K562 (cell line): ENCODE measurements around the gene MACROD2. TPM values are rescaled to one million over a fixed set of nuclear protein-coding genes. Genes with fewer than 3 reads are reported as not detected.

Experiments used
- ATAC-seq: fragments of 200-7000 bp; cut with Tn5 transposase; 3 replicates; pipeline ENCODE4 v1.9.1; 2020; ENCODE audit warnings: moderate library complexity
- BruUV-seq: library from RNA; stranded (reverse); fragments of 400-500 nt; replicated peaks from 2 replicates; lab custom pipeline; 2021; lab: Mats Ljungman, UMichigan
- CTCF ChIA-PET: fragments of 300-600 bp; formaldehyde crosslinking; extraction: SDS; loops from one replicate; lab custom pipeline; 2021; ENCODE audit warnings: low intra/inter-chr PET ratio; lab: Yijun Ruan, JAX
- POLR2A ChIA-PET: fragments of 300-600, 350-650 bp; sonication (Branson Sonifier 250); formaldehyde crosslinking; extraction: SDS; loops from one replicate; lab custom pipeline; 2021; ENCODE audit warnings: antibody characterized with exemption, inconsistent platforms; lab: Yijun Ruan, JAX
- DNase-seq, 4 experiments: peaks; one replicate each; pipeline versions ENCODE4 v3.0.0 to v3.0.0-alpha.2; 2011 to 2018; ENCODE audit warnings: low spot score in 3 of 4, mixed read lengths in 3 of 4; ENCODE audit errors: extremely low read depth in 1 of 4
- FAIRE-seq: peaks from 2 replicates; lab custom pipeline; 2011; peaks lifted over from hg19 to GRCh38; lab: Jason Lieb, UNC
- H2AFZ ChIP-seq: 2 replicates; pipeline ENCODE4 v1.6.0; 2011; ENCODE audit warnings: low read depth, low read length, control low read depth, inconsistent platforms
- H3K27ac ChIP-seq: fragments of 200-600 bp; 3 replicates; pipeline ENCODE4 v1.8.0; 2011; ENCODE audit warnings: low read depth, mild to moderate bottlenecking, control low read depth, inconsistent platforms, low read length, moderate library complexity, mixed read lengths; ENCODE audit errors: extremely low read depth
- H3K27me3 ChIP-seq, 2 experiments: fragments of 300-600 bp in 1 of 2; 2 replicates in 1 of 2; 3 replicates in 1 of 2; pipeline versions ENCODE4 v1.6.0 to v1.8.0; 2011; ENCODE audit warnings: inconsistent platforms in 2 of 2, low read length in 2 of 2, mild to moderate bottlenecking in 1 of 2, mixed read lengths in 1 of 2, moderate library complexity in 1 of 2; ENCODE audit not compliant: control insufficient read depth in 2 of 2, insufficient read depth in 2 of 2
- H3K36me3 ChIP-seq: fragments of 300-600 bp; 3 replicates; pipeline ENCODE4 v1.8.0; 2011; ENCODE audit warnings: mild to moderate bottlenecking, low read length, inconsistent platforms; ENCODE audit not compliant: control insufficient read depth, insufficient read depth
- H3K4me1 ChIP-seq, 2 experiments: fragments of 200-600 bp in 1 of 2; replicated peaks in 1 of 2; 2 replicates in 1 of 2; 3 replicates in 1 of 2; pipeline versions ENCODE4 v1.5.1 to v1.8.0; 2011; ENCODE audit warnings: inconsistent platforms in 2 of 2, low read length in 2 of 2, mild to moderate bottlenecking in 1 of 2, mixed read lengths in 1 of 2, moderate library complexity in 1 of 2; ENCODE audit not compliant: control insufficient read depth in 2 of 2, insufficient read depth in 2 of 2
- H3K4me2 ChIP-seq: 2 replicates; pipeline ENCODE4 v1.6.1; 2011; ENCODE audit warnings: low read length, control low read depth, inconsistent platforms, mixed read lengths; ENCODE audit not compliant: insufficient read depth
- H3K4me3 ChIP-seq: fragments of 200-600 bp; sonication (generic), shearing (Covaris generic); 2 replicates; pipeline ENCODE4 v1.5.1; 2016; ENCODE audit warnings: control low read depth, inconsistent platforms
- H3K79me2 ChIP-seq: fragments of 200-600 bp; 3 replicates; pipeline ENCODE4 v1.8.0; 2011; ENCODE audit warnings: low read length, inconsistent platforms; ENCODE audit not compliant: control insufficient read depth, insufficient read depth
- H3K9ac ChIP-seq, 2 experiments: 2 replicates each; pipeline versions ENCODE4 v1.6.0 to v1.6.1; 2011; ENCODE audit warnings: low read depth in 2 of 2, low read length in 2 of 2, control low read depth in 1 of 2, inconsistent platforms in 1 of 2, mild to moderate bottlenecking in 1 of 2, mixed read lengths in 1 of 2; ENCODE audit not compliant: insufficient read depth in 1 of 2
- H3K9me1 ChIP-seq: one replicate; pipeline ENCODE4 v1.6.0; 2011; ENCODE audit warnings: inconsistent platforms, mild to moderate bottlenecking, low read length, moderate library complexity; ENCODE audit not compliant: control insufficient read depth, insufficient read depth
- H3K9me3 ChIP-seq: replicated peaks from 2 replicates; pipeline ENCODE4 v1.5.1; 2011; ENCODE audit warnings: low read depth, low read length, inconsistent platforms; ENCODE audit not compliant: control insufficient read depth, insufficient read depth
- H4K20me1 ChIP-seq: replicated peaks from 2 replicates; pipeline ENCODE4 v1.6.1; 2011; ENCODE audit warnings: low read length, inconsistent platforms, mixed read lengths; ENCODE audit not compliant: control insufficient read depth, insufficient read depth
- CREB1 ChIP-seq, 2 experiments: sonication (generic) in 1 of 2; formaldehyde crosslinking in 1 of 2; IDR thresholded peaks; 2 replicates each; pipeline versions ENCODE4 v1.6.1 to v1.8.0; 2012 to 2022; ENCODE audit warnings: inconsistent platforms in 1 of 2, mild to moderate bottlenecking in 1 of 2, missing genetic modification reagents in 1 of 2, moderate library complexity in 1 of 2
- IFI16 ChIP-seq: fragments of 250-450 bp; sonication (Bioruptor Pico); IDR thresholded peaks from 2 replicates; pipeline ENCODE4 v2.1.2; 2022; ENCODE audit warnings: mild to moderate bottlenecking, inconsistent platforms
- PCBP2 ChIP-seq: fragments of 200-400 bp; formaldehyde crosslinking; IDR thresholded peaks from 2 replicates; pipeline ENCODE4 v1.6.1; 2018; ENCODE audit warnings: low read length, low read depth, mild to moderate bottlenecking, moderate library complexity; ENCODE audit not compliant: poor library complexity, severe bottlenecking
- PPARD ChIP-seq: fragments of 250-450 bp; sonication (Bioruptor Pico); IDR thresholded peaks from 2 replicates; pipeline ENCODE4 v1.8.0; 2022; ENCODE audit warnings: inconsistent platforms, mild to moderate bottlenecking, moderate library complexity
- ZNF175 ChIP-seq: fragments of 200-800 bp; sonication (Bioruptor generic); IDR thresholded peaks from 2 replicates; pipeline ENCODE4 v1.6.1; 2016; ENCODE audit warnings: low read depth, mild to moderate bottlenecking, missing genetic modification characterization, missing compliant biosample characterization
- in situ Hi-C: fragments of 300-500 bp; cut with MboI; formaldehyde crosslinking; loops from 4 replicates; pipeline ENCODE4 v1.15.0; 2018; ENCODE audit warnings: inconsistent platforms, mixed read lengths
- intact Hi-C: fragments of 100-400 bp; cut with micrococcal nuclease; formaldehyde crosslinking; loops from 2 replicates; pipeline ENCODE4 v1.14.2; 2022
- polyA plus RNA-seq, 8 experiments: library from polyadenylated mRNA; depleted of rRNA in 4 of 8; stranded (reverse) in 5 of 8; unstranded in 3 of 8; fragments of >200 nt; fragmentation: Nextera tagmentation in 2 of 8; fragmentation: Illumina TruSeq in 1 of 8; extraction: Ambion mirVana in 2 of 8; extraction: Trizol in 1 of 8; gene quantifications; 2 replicates each; pipeline versions ENCODE4 v1.2.1 to v1.2.3, GENCODE V29; 2011 to 2014; ENCODE audit warnings: inconsistent platforms in 1 of 8, missing spikeins in 1 of 8
- total RNA-seq, 7 experiments: library from RNA; depleted of rRNA in 6 of 7; stranded (reverse); fragments of >200 nt in 6 of 7; fragmentation: Illumina TruSeq in 2 of 7; extraction: Trizol in 2 of 7; gene quantifications; 2 replicates each; pipeline versions ENCODE4 v1.2.1 to v1.2.3, GENCODE V29; 2011 to 2021; ENCODE audit warnings: low replicate concordance in 1 of 7
- TF ChIP-seq, protein P1 (sequence below): sonication (generic); formaldehyde crosslinking; IDR thresholded peaks from 2 replicates; pipeline ENCODE4 v1.8.1; 2022; ENCODE audit warnings: missing genetic modification reagents
- TF ChIP-seq, protein P2 (sequence below): IDR thresholded peaks from 2 replicates; pipeline ENCODE4 v1.6.1; 2011; ENCODE audit not compliant: insufficient read length; ENCODE audit errors: extremely low read depth
- TF ChIP-seq, protein P3 (sequence below): fragments of 200-800 bp; sonication (Bioruptor generic); IDR thresholded peaks from 2 replicates; pipeline ENCODE4 v1.6.1; 2016; ENCODE audit warnings: missing genetic modification characterization, missing compliant biosample characterization
- TF ChIP-seq, protein P4 (sequence below): sonication (generic); formaldehyde crosslinking; IDR thresholded peaks from 2 replicates; pipeline ENCODE4 v1.8.1; 2023; ENCODE audit warnings: missing genetic modification reagents, mild to moderate bottlenecking, borderline replicate concordance

The MACROD2 gene
- total and polyA plus RNA-seq, 9 of the 15 experiments (the other 6 are each of a cell fraction or from before 2014, with no cell fraction given), result not detected

DNA sequence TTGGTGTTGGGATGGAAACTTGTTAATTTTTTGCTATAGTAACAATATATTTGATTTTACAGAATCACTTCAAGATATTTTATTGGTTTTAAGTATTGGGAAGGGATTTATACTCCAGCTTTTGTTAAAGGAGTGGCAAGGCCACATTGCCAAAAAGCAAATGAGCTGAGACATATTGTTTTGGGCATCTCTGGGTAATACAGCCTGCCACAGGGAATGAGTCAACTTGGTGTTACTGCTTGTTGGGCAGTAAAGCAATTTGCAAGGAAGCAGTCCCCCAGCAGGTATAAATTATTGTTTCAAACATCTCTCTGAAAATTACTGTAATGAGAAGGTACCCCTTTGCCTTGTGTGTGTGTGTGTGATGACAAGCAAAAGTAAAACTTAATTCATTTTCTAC, 1210.4 kb downstream of the MACROD2 start:
- Histone ChIP-seq H3K9me1 (no peaks in the 10 kb centered on the region), H3K4me2 (no peak overlapping the region), H4K20me1 (no peaks in the 10 kb centered on the region), H3K4me1 (no peaks in the 10 kb centered on the region), H3K9me3 (no peaks in the 10 kb centered on the region), H3K27ac (no peak overlapping the region), H3K79me2 (no peaks in the 10 kb centered on the region), H3K9ac (no peak overlapping the region), H3K4me3 (no peak overlapping the region), H3K27me3 (no peaks in the 10 kb centered on the region), H2AFZ (no peak overlapping the region), H3K36me3 (no peaks in the 10 kb centered on the region)
- ATAC-seq (no peak), DNase-seq (no peak), FAIRE-seq (no peak)
- intact Hi-C loops (no loop called here), in situ Hi-C loops (no loop called here)
- POLR2A ChIA-PET, result no interaction called here
- BruUV-seq, result no TSS peak
- CTCF ChIA-PET, result no interaction called here
- TF ChIP-seq, protein P1, sequence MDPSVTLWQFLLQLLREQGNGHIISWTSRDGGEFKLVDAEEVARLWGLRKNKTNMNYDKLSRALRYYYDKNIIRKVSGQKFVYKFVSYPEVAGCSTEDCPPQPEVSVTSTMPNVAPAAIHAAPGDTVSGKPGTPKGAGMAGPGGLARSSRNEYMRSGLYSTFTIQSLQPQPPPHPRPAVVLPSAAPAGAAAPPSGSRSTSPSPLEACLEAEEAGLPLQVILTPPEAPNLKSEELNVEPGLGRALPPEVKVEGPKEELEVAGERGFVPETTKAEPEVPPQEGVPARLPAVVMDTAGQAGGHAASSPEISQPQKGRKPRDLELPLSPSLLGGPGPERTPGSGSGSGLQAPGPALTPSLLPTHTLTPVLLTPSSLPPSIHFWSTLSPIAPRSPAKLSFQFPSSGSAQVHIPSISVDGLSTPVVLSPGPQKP, result no peak
- TF ChIP-seq PPARD (CRISPR knock-in tag), result no peak
- TF ChIP-seq, protein P2, sequence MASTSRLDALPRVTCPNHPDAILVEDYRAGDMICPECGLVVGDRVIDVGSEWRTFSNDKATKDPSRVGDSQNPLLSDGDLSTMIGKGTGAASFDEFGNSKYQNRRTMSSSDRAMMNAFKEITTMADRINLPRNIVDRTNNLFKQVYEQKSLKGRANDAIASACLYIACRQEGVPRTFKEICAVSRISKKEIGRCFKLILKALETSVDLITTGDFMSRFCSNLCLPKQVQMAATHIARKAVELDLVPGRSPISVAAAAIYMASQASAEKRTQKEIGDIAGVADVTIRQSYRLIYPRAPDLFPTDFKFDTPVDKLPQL, result no peak
- no peak for TF ChIP-seq IFI16 (CRISPR knock-in tag)
- TF ChIP-seq, protein P3, sequence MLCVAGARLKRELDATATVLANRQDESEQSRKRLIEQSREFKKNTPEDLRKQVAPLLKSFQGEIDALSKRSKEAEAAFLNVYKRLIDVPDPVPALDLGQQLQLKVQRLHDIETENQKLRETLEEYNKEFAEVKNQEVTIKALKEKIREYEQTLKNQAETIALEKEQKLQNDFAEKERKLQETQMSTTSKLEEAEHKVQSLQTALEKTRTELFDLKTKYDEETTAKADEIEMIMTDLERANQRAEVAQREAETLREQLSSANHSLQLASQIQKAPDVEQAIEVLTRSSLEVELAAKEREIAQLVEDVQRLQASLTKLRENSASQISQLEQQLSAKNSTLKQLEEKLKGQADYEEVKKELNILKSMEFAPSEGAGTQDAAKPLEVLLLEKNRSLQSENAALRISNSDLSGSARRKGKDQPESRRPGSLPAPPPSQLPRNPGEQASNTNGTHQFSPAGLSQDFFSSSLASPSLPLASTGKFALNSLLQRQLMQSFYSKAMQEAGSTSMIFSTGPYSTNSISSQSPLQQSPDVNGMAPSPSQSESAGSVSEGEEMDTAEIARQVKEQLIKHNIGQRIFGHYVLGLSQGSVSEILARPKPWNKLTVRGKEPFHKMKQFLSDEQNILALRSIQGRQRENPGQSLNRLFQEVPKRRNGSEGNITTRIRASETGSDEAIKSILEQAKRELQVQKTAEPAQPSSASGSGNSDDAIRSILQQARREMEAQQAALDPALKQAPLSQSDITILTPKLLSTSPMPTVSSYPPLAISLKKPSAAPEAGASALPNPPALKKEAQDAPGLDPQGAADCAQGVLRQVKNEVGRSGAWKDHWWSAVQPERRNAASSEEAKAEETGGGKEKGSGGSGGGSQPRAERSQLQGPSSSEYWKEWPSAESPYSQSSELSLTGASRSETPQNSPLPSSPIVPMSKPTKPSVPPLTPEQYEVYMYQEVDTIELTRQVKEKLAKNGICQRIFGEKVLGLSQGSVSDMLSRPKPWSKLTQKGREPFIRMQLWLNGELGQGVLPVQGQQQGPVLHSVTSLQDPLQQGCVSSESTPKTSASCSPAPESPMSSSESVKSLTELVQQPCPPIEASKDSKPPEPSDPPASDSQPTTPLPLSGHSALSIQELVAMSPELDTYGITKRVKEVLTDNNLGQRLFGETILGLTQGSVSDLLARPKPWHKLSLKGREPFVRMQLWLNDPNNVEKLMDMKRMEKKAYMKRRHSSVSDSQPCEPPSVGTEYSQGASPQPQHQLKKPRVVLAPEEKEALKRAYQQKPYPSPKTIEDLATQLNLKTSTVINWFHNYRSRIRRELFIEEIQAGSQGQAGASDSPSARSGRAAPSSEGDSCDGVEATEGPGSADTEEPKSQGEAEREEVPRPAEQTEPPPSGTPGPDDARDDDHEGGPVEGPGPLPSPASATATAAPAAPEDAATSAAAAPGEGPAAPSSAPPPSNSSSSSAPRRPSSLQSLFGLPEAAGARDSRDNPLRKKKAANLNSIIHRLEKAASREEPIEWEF, result no peak
- TF ChIP-seq PCBP2, result no peak
- TF ChIP-seq CREB1 (IDR thresholded peaks at IDR 0.05), result no peak
- no peak for TF ChIP-seq CREB1 (CRISPR knock-in tag; IDR thresholded peaks at IDR 0.05)
- no peak for TF ChIP-seq ZNF175 (CRISPR knock-in tag)
- TF ChIP-seq, protein P4, sequence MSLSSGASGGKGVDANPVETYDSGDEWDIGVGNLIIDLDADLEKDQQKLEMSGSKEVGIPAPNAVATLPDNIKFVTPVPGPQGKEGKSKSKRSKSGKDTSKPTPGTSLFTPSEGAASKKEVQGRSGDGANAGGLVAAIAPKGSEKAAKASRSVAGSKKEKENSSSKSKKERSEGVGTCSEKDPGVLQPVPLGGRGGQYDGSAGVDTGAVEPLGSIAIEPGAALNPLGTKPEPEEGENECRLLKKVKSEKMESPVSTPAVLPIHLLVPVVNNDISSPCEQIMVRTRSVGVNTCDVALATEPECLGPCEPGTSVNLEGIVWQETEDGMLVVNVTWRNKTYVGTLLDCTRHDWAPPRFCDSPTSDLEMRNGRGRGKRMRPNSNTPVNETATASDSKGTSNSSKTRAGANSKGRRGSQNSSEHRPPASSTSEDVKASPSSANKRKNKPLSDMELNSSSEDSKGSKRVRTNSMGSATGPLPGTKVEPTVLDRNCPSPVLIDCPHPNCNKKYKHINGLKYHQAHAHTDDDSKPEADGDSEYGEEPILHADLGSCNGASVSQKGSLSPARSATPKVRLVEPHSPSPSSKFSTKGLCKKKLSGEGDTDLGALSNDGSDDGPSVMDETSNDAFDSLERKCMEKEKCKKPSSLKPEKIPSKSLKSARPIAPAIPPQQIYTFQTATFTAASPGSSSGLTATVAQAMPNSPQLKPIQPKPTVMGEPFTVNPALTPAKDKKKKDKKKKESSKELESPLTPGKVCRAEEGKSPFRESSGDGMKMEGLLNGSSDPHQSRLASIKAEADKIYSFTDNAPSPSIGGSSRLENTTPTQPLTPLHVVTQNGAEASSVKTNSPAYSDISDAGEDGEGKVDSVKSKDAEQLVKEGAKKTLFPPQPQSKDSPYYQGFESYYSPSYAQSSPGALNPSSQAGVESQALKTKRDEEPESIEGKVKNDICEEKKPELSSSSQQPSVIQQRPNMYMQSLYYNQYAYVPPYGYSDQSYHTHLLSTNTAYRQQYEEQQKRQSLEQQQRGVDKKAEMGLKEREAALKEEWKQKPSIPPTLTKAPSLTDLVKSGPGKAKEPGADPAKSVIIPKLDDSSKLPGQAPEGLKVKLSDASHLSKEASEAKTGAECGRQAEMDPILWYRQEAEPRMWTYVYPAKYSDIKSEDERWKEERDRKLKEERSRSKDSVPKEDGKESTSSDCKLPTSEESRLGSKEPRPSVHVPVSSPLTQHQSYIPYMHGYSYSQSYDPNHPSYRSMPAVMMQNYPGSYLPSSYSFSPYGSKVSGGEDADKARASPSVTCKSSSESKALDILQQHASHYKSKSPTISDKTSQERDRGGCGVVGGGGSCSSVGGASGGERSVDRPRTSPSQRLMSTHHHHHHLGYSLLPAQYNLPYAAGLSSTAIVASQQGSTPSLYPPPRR (CRISPR knock-in tag), result no peak
